IPS DF 4.7 (cell line): Measurements from ENCODE around the gene TRIM10.

Source experiments
- DNase-seq: peaks from one replicate; pipeline ENCODE4 v3.0.0-alpha.2; 2013; ENCODE audit warnings: low spot score; ENCODE audit errors: extremely low read depth

TRIM10 gene

GRCh38 chr6:30160785-30161531, at the start of gene TRIM10:
TRIM10 (minus strand) TSS chr6:30161211; CDS start chr6:30160858, 353 bp downstream.
- no peak for DNase-seq

GRCh38 chr6:30207619-30208295, 46.7 kb upstream of the TRIM10 start:
- no peak for DNase-seq

GRCh38 chr6:30206799-30207618, 46.0 kb upstream of the TRIM10 start:
- DNase-seq = no peak

GRCh38 chr6:30206152-30206551, 45.1 kb upstream of the TRIM10 start:
- no peak for DNase-seq

- no peak for DNase-seq
These were observed 43.1 kb upstream of the TRIM10 start for GRCh38 chr6:30204116-30204515.

GRCh38 chr6:30202366-30202765, 41.4 kb upstream of the TRIM10 start:
- DNase-seq = no peak

GRCh38 chr6:30200551-30201281, 39.7 kb upstream of the TRIM10 start:
- no peak for DNase-seq

GRCh38 chr6:30198166-30199084, 37.4 kb upstream of the TRIM10 start:
- no peak for DNase-seq

GRCh38 chr6:30196376-30196775, 35.4 kb upstream of the TRIM10 start:
- no peak for DNase-seq

- no peak for DNase-seq
These were observed 34.9 kb upstream of the TRIM10 start for GRCh38 chr6:30195951-30196350.

GRCh38 chr6:30194797-30195690, 34.0 kb upstream of the TRIM10 start:
- no peak for DNase-seq

GRCh38 chr6:30192076-30192475, 31.1 kb upstream of the TRIM10 start:
- no peak for DNase-seq

GRCh38 chr6:30188541-30188940, 27.5 kb upstream of the TRIM10 start:
- DNase-seq = no peak

GRCh38 chr6:30185846-30186484, 25.0 kb upstream of the TRIM10 start:
- no peak for DNase-seq

- no peak for DNase-seq
These were observed 23.5 kb upstream of the TRIM10 start for GRCh38 chr6:30184417-30185031.

GRCh38 chr6:30180145-30180544, 19.1 kb upstream of the TRIM10 start:
- DNase-seq = no peak

- DNase-seq = no peak
These were observed 17.8 kb upstream of the TRIM10 start for GRCh38 chr6:30178837-30179236.

- no peak for DNase-seq
These were observed 14.8 kb upstream of the TRIM10 start for GRCh38 chr6:30175765-30176164.
